C4-2B (cell line): Measurements from ENCODE around the gene C1QTNF1.

Source experiments
- H3K27ac ChIP-seq: fragments of 450-650 bp; 2 replicates; pipeline ENCODE4 v1.5.1; 2017
- ZFX ChIP-seq: fragments of 450-650 bp; IDR thresholded peaks from 2 replicates; pipeline ENCODE4 v1.6.1; 2017
- TF ChIP-seq, protein P1 (sequence below): fragments of 450-650 bp; conservative IDR thresholded peaks from 2 replicates; pipeline ENCODE4 v1.5.1; 2017; ENCODE audit warnings: mild to moderate bottlenecking

C1QTNF1 gene

GRCh38 chr17:79009397-79010303 lies 14.3 kb upstream of the C1QTNF1 start, which contains the start of gene CANT1:
CANT1 (minus strand) TSS chr17:79009764; CDS start chr17:78997622, 12,142 bp downstream.
- TF ChIP-seq, protein P1, sequence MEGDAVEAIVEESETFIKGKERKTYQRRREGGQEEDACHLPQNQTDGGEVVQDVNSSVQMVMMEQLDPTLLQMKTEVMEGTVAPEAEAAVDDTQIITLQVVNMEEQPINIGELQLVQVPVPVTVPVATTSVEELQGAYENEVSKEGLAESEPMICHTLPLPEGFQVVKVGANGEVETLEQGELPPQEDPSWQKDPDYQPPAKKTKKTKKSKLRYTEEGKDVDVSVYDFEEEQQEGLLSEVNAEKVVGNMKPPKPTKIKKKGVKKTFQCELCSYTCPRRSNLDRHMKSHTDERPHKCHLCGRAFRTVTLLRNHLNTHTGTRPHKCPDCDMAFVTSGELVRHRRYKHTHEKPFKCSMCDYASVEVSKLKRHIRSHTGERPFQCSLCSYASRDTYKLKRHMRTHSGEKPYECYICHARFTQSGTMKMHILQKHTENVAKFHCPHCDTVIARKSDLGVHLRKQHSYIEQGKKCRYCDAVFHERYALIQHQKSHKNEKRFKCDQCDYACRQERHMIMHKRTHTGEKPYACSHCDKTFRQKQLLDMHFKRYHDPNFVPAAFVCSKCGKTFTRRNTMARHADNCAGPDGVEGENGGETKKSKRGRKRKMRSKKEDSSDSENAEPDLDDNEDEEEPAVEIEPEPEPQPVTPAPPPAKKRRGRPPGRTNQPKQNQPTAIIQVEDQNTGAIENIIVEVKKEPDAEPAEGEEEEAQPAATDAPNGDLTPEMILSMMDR: no peak
- TF ChIP-seq ZFX: peak; percentile 67; the same call in 1 of the 2 replicates
- H3K27ac ChIP-seq: peak within 1 kb of the TSS; percentile 98

DNA sequence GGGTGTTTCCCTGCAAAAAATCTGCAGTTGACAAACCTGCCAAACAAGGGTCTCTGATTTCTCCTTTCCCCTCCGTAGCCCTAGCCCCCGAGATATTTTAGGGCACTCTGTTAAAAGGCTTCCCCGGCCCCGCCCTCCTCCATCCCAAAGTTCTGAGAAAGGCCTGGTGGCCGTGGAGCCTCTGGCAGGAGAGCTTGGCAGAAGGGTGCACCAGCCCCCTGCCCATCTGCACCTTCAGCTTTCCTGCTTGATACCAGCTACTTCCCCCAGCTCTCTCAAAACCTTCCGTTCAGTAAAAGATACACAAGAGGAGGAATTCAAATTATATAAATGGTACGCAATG lies 13.7 kb upstream of the C1QTNF1 start:
- H3K27ac ChIP-seq: peak overlapping the region; percentile 98
- TF ChIP-seq ZFX: no peak
- TF ChIP-seq, protein P1: no peak

- TF ChIP-seq, protein P1: no peak
- no peak for TF ChIP-seq ZFX
- no peak overlapping the region for H3K27ac ChIP-seq
Measured at GRCh38 chr17:79011451-79012147, 12.4 kb upstream of the C1QTNF1 start.

- TF ChIP-seq ZFX: no peak
- TF ChIP-seq, protein P1: no peak
- H3K27ac ChIP-seq: no peak overlapping the region
Measured at GRCh38 chr17:79012563-79013134, 11.3 kb upstream of the C1QTNF1 start.

GRCh38 chr17:79014158-79014758 lies 9.7 kb upstream of the C1QTNF1 start:
- TF ChIP-seq, protein P1: no peak
- TF ChIP-seq ZFX: no peak
- no peak overlapping the region for H3K27ac ChIP-seq

GRCh38 chr17:79017546-79018369 lies 6.2 kb upstream of the C1QTNF1 start:
- no peak for TF ChIP-seq ZFX
- TF ChIP-seq, protein P1: no peak
- no peak overlapping the region for H3K27ac ChIP-seq
